NB4 (cell line): Measurements from ENCODE around the gene SPIB.

ENCODE experiments used
- POLR2A ChIP-seq: IDR thresholded peaks from 2 replicates; pipeline ENCODE4 v1.6.1; 2011; ENCODE audit warnings: mild to moderate bottlenecking; ENCODE audit not compliant: insufficient read length; ENCODE audit errors: extremely low read depth
- TF ChIP-seq, protein P1 (sequence below): IDR thresholded peaks from one replicate; pipeline ENCODE4 v1.5.1; 2012; ENCODE audit warnings: low read depth, low read length

DNA sequence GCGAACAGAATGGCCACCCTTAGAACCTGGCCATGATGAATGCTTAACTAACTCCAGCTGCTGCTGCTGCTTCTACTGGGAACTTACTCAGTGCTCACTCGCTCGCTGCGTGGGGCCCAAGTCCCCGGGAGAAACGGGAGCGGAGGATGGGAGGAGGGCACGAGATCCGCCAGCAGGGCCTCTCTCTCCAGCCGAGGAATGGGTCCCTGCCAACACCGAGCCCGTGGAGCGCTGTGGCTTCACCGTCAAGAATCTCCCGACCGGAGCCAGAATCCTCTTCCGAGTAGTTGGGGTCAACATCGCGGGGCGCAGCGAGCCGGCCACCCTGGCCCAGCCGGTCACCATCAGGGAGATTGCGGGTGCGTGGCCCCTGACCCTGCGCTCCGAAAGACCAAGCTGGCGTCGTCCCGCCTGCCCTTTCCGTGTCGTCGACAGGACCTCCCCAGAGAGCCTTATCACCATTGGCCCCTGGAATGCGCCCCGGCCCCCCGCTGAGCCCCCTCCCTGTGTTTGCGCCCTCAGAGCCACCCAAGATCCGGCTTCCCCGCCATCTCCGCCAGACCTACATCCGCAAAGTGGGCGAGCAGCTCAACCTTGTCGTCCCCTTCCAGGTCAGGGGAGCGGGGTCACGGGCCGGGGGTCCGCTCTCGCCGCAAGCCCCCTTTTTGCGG, 39.8 kb downstream of the SPIB start:
- TF ChIP-seq POLR2A: no peak
- TF ChIP-seq, protein P1, sequence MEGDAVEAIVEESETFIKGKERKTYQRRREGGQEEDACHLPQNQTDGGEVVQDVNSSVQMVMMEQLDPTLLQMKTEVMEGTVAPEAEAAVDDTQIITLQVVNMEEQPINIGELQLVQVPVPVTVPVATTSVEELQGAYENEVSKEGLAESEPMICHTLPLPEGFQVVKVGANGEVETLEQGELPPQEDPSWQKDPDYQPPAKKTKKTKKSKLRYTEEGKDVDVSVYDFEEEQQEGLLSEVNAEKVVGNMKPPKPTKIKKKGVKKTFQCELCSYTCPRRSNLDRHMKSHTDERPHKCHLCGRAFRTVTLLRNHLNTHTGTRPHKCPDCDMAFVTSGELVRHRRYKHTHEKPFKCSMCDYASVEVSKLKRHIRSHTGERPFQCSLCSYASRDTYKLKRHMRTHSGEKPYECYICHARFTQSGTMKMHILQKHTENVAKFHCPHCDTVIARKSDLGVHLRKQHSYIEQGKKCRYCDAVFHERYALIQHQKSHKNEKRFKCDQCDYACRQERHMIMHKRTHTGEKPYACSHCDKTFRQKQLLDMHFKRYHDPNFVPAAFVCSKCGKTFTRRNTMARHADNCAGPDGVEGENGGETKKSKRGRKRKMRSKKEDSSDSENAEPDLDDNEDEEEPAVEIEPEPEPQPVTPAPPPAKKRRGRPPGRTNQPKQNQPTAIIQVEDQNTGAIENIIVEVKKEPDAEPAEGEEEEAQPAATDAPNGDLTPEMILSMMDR: no peak
